NB4 (cell line): ENCODE measurements around the gene PRR15L.

Experiments used
- MYC ChIP-seq: IDR thresholded peaks from 2 replicates; pipeline ENCODE4 v1.6.1; 2011; ENCODE audit warnings: low read depth, low read length
- POLR2A ChIP-seq: IDR thresholded peaks from 2 replicates; pipeline ENCODE4 v1.6.1; 2011; ENCODE audit warnings: mild to moderate bottlenecking; ENCODE audit not compliant: insufficient read length; ENCODE audit errors: extremely low read depth
- TF ChIP-seq, protein P1 (sequence below): IDR thresholded peaks from one replicate; pipeline ENCODE4 v1.5.1; 2012; ENCODE audit warnings: low read depth, low read length
- TF ChIP-seq, protein P2 (sequence below): IDR thresholded peaks from 2 replicates; pipeline ENCODE4 v1.6.1; 2011; ENCODE audit warnings: low read depth, low read length

DNA sequence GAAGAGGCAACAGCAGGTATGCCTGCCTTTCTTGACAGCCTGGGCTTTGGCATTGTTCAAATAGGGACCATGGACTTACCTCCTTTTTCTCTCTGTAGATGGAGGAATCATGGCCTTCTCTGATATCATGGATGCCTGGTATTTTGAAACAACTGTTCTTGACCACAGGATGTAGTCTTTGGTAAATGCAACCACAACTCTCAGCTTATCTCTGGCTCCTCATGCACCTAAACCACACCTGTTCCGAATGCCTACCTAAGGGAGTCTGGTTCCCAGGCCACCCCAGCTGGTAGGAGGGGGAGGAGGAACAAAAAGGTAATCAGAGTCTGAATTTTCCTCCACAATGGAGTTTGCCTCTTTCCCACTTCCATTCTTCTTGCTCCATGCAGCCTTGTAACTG, 32.0 kb upstream of the PRR15L start:
- TF ChIP-seq, protein P1, sequence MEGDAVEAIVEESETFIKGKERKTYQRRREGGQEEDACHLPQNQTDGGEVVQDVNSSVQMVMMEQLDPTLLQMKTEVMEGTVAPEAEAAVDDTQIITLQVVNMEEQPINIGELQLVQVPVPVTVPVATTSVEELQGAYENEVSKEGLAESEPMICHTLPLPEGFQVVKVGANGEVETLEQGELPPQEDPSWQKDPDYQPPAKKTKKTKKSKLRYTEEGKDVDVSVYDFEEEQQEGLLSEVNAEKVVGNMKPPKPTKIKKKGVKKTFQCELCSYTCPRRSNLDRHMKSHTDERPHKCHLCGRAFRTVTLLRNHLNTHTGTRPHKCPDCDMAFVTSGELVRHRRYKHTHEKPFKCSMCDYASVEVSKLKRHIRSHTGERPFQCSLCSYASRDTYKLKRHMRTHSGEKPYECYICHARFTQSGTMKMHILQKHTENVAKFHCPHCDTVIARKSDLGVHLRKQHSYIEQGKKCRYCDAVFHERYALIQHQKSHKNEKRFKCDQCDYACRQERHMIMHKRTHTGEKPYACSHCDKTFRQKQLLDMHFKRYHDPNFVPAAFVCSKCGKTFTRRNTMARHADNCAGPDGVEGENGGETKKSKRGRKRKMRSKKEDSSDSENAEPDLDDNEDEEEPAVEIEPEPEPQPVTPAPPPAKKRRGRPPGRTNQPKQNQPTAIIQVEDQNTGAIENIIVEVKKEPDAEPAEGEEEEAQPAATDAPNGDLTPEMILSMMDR: no peak
- TF ChIP-seq POLR2A (no peak), MYC (no peak)
- TF ChIP-seq, protein P2, sequence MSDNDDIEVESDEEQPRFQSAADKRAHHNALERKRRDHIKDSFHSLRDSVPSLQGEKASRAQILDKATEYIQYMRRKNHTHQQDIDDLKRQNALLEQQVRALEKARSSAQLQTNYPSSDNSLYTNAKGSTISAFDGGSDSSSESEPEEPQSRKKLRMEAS: no peak
